Suprapubic skin (tissue), 4 donors: ENCODE data around the gene SI.

Experiments used
- POLR2A ChIP-seq, 2 donors: fragments of 450-650 bp; IDR thresholded peaks; one replicate each; pipeline ENCODE4 v1.6.1; 2017; ENCODE audit warnings: antibody characterized with exemption in 2 of 2, mild to moderate bottlenecking in 2 of 2, moderate library complexity in 2 of 2
- POLR2AphosphoS5 ChIP-seq, 3 donors: sonication (generic); formaldehyde crosslinking; IDR thresholded peaks; one replicate each; pipeline ENCODE4 v1.6.1; 2017; ENCODE audit warnings: antibody characterized with exemption in 3 of 3
- TF ChIP-seq, protein P1 (sequence below), 2 donors: fragments of 200-600 bp in 1 of 2; fragments of 450-650 bp in 1 of 2; sonication (generic) in 1 of 2; IDR thresholded peaks; one replicate each; pipeline ENCODE4 v1.5.1; 2016 to 2019; ENCODE audit warnings: antibody characterized with exemption in 2 of 2, mild to moderate bottlenecking in 1 of 2, moderate library complexity in 1 of 2

DNA sequence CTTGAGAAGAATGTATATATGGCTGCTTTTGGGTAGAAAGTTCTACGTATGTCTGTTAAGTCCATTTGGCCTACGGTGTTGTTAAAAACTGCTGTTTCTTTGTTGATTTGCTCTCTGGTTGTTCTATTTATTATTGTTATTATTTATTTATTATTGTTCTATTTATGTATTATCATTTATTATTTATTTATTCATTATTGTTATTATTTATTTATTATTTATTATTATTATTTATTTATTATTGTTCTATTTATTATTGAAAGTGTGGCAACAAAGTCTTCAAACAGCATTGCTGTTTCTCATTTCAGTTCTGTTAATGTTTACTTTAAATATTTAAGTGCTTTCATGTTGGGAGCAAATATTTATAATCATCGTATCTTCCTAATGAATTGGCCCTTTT is 66.7 kb downstream of the SI start:
- no peak for TF ChIP-seq POLR2A (IDR thresholded peaks at IDR 0.05)
- TF ChIP-seq, protein P1, sequence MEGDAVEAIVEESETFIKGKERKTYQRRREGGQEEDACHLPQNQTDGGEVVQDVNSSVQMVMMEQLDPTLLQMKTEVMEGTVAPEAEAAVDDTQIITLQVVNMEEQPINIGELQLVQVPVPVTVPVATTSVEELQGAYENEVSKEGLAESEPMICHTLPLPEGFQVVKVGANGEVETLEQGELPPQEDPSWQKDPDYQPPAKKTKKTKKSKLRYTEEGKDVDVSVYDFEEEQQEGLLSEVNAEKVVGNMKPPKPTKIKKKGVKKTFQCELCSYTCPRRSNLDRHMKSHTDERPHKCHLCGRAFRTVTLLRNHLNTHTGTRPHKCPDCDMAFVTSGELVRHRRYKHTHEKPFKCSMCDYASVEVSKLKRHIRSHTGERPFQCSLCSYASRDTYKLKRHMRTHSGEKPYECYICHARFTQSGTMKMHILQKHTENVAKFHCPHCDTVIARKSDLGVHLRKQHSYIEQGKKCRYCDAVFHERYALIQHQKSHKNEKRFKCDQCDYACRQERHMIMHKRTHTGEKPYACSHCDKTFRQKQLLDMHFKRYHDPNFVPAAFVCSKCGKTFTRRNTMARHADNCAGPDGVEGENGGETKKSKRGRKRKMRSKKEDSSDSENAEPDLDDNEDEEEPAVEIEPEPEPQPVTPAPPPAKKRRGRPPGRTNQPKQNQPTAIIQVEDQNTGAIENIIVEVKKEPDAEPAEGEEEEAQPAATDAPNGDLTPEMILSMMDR (IDR thresholded peaks at IDR 0.05) = no peak
- no peak for TF ChIP-seq POLR2AphosphoS5 (IDR thresholded peaks at IDR 0.05)
